Measurements from ENCODE around the gene RCOR1.
"Not testable (repeated sequence)": the region's sequence is repeated elsewhere in the genome, so short reads cannot be mapped to it uniquely, and the experiment has no call there.

DNA sequence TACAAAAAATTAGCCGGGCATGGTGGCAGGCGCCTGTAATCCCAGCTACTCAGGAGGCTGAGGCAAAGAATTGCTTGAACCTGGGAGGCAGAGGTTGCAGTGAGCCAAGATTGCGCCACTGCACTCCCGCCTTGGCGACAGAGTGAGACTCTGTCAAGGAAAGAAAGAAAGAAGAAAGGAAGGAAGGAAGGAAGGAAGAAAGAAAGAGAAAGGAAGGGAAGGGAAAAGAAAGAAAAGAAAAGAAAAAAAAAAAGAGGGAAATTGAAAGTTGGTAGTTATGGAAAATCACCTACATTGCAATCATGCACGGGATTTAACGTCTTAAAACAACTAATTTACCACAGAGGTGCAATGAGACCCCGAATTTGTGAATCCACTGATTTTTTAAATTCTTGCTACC lies 173.3 kb downstream of the RCOR1 start:
- TF ChIP-seq, protein P1, sequence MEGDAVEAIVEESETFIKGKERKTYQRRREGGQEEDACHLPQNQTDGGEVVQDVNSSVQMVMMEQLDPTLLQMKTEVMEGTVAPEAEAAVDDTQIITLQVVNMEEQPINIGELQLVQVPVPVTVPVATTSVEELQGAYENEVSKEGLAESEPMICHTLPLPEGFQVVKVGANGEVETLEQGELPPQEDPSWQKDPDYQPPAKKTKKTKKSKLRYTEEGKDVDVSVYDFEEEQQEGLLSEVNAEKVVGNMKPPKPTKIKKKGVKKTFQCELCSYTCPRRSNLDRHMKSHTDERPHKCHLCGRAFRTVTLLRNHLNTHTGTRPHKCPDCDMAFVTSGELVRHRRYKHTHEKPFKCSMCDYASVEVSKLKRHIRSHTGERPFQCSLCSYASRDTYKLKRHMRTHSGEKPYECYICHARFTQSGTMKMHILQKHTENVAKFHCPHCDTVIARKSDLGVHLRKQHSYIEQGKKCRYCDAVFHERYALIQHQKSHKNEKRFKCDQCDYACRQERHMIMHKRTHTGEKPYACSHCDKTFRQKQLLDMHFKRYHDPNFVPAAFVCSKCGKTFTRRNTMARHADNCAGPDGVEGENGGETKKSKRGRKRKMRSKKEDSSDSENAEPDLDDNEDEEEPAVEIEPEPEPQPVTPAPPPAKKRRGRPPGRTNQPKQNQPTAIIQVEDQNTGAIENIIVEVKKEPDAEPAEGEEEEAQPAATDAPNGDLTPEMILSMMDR (IDR thresholded peaks at IDR 0.05) = not testable (repeated sequence)
- not testable (repeated sequence) for TF ChIP-seq POLR2A (IDR thresholded peaks at IDR 0.05)

Measured in heart left ventricle (tissue), 13 donors.